Measurements from ENCODE around the gene PLXNA4. TPM values are rescaled to one million over a fixed set of nuclear protein-coding genes. Genes with fewer than 3 reads are reported as not detected.

Gene PLXNA4
- polyA plus RNA-seq, 1 donor from 2014 or later, result not detected

GRCh38 chr7:132498319-132498718, 78.0 kb downstream of the PLXNA4 start:
- H3K4me3 Mint-ChIP-seq, result no peak overlapping the region
- no peaks in the 10 kb centered on the region for H3K36me3 Mint-ChIP-seq
- peaks cover 1% of the 10 kb centered on the region for H3K27me3 Mint-ChIP-seq
- H3K9me3 Mint-ChIP-seq, result peaks cover 0 to 1% (median 0%) of the 10 kb centered on the region in 3 donors
- no peak overlapping the region for H3K27ac Mint-ChIP-seq
- no peaks in the 10 kb centered on the region for H3K4me1 Mint-ChIP-seq

- Mint-ChIP-seq H3K9me3 (peaks cover 0 to 1% (median 0%) of the 10 kb centered on the region in 3 donors), H3K36me3 (no peaks in the 10 kb centered on the region), H3K4me1 (no peaks in the 10 kb centered on the region), H3K27ac (no peak overlapping the region), H3K4me3 (no peak overlapping the region), H3K27me3 (peaks cover 1% of the 10 kb centered on the region)
These were observed 79.2 kb downstream of the PLXNA4 start for GRCh38 chr7:132497098-132497497.

- Mint-ChIP-seq H3K27me3 (peaks cover 1% of the 10 kb centered on the region), H3K27ac (no peak overlapping the region), H3K36me3 (no peaks in the 10 kb centered on the region), H3K4me3 (no peak overlapping the region), H3K9me3 (peaks cover 0 to 1% (median 0%) of the 10 kb centered on the region in 3 donors), H3K4me1 (peaks cover 0 to 2% (median 0%) of the 10 kb centered on the region in 3 donors)
These were observed 80.3 kb downstream of the PLXNA4 start for GRCh38 chr7:132495936-132496335.

GRCh38 chr7:132494474-132494873, 81.8 kb downstream of the PLXNA4 start:
- Mint-ChIP-seq H3K4me1 (peaks cover 0 to 3% (median 0%) of the 10 kb centered on the region in 3 donors), H3K36me3 (no peaks in the 10 kb centered on the region), H3K4me3 (no peak overlapping the region), H3K9me3 (peaks cover 0 to 3% (median 0%) of the 10 kb centered on the region in 3 donors), H3K27ac (no peak overlapping the region), H3K27me3 (no peaks in the 10 kb centered on the region)

DNA sequence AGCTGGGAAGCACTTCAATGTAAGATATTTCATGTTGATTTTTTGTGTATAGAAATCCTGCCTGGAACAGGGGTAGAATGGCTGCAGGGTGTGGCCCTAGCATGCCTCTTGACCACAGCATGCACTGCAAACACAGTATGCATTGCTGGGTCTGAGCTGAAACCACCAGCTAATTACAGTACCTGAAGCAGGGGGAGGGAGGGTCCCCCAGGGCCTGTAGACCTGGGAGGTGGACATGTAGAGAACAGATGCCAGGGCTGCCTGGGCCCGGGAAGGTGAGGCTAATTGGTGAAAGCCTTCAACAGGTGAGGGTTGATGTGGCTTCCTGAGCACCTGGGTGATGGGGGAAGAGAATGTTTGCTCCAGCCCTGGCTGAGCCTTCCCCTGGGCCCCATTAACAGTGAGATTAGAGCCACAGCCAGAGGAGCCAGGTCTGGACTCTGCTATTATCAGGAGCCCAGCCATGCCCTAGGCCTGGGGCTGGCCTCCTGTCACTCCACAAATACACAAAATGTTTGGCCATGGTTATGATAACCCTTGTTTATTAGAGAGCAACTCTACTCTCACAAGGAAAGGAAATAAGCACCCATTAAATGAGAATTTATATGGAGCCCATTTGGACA, 83.3 kb downstream of the PLXNA4 start:
- H3K36me3 Mint-ChIP-seq, result no peaks in the 10 kb centered on the region
- peaks cover 0 to 3% (median 0%) of the 10 kb centered on the region in 3 donors for H3K4me1 Mint-ChIP-seq
- H3K4me3 Mint-ChIP-seq, result no peak overlapping the region
- peaks cover 1% of the 10 kb centered on the region for H3K27me3 Mint-ChIP-seq
- peaks cover 0 to 2% (median 0%) of the 10 kb centered on the region in 3 donors for H3K9me3 Mint-ChIP-seq
- H3K27ac Mint-ChIP-seq, result no peak overlapping the region

DNA sequence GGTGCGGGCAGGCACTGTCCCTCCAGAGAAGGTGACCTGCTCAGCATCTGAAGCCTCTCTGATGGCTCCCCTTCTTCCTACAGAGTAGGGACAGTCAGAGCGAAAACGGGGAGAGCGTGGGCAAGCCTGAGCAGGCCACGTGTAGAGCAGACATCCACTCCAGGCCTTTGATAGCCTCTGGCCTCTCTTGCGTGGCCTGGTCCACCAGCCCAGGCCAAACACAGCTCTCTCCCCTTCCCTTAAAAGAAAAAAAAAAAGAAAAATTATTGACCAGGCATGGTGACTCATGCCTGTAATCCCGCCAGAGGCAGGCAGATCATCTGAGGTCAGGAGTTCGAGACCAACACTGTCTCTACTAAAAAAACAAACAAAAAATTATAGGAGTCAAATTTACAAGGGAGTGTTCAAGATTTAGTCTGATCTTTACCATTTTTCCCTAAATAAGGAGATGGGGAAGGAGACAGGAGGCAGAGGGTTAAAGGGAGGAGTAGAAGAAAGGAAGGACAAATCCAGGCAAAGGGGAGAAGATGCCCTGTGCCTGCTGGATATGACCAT, 84.8 kb downstream of the PLXNA4 start:
- Mint-ChIP-seq H3K4me1 (peaks cover 0 to 3% (median 0%) of the 10 kb centered on the region in 3 donors), H3K27ac (peak overlapping the region in 1 of 3 donors; percentile 53), H3K36me3 (no peaks in the 10 kb centered on the region), H3K4me3 (no peak overlapping the region), H3K27me3 (peaks cover 1% of the 10 kb centered on the region), H3K9me3 (peaks cover 0 to 4% (median 0%) of the 10 kb centered on the region in 3 donors)

- peaks cover 0 to 4% (median 0%) of the 10 kb centered on the region in 3 donors for H3K9me3 Mint-ChIP-seq
- no peak overlapping the region for H3K4me3 Mint-ChIP-seq
- H3K36me3 Mint-ChIP-seq, result no peaks in the 10 kb centered on the region
- peaks cover 1% of the 10 kb centered on the region for H3K27me3 Mint-ChIP-seq
- no peak overlapping the region for H3K27ac Mint-ChIP-seq
- H3K4me1 Mint-ChIP-seq, result peaks cover 0 to 3% (median 0%) of the 10 kb centered on the region in 3 donors
These were observed 85.8 kb downstream of the PLXNA4 start for GRCh38 chr7:132490474-132490873.

- H3K4me3 Mint-ChIP-seq, result no peak overlapping the region
These were observed 86.5 kb downstream of the PLXNA4 start for GRCh38 chr7:132489776-132490237.

DNA sequence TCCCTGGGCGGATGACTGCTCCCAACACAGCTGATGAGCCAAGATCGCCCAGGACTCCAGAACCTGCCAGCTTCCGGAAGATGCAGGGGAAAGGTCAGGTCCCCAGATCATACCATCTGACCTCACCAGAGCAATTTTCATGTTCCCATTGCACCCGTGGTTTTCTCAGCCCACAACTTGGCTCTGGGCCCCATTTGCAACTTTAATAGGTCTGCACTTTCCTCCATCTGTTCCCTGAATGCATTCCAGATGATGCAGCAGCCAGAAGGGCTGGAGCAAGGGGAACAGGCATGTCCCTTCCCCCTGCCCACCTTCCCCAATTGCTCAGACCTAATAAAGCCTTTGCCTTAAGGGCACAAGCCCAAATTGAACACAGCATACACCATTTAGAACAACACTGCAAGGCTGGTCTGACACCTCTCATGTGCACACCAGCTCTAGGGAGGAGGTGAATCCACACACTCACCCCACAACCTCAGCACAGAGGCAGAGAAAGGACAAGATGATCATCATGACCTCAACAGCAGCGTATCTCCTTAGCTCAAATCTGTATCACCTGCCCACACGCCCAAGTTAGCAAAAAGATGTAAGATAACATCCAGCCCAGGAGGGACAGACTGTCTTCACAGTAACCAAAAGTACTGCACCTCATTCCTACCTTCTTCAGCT, 87.5 kb downstream of the PLXNA4 start:
- Mint-ChIP-seq H3K36me3 (no peaks in the 10 kb centered on the region), H3K27ac (no peak overlapping the region), H3K27me3 (peaks cover 1% of the 10 kb centered on the region), H3K4me1 (peaks cover 0 to 3% (median 0%) of the 10 kb centered on the region in 3 donors), H3K4me3 (no peak overlapping the region), H3K9me3 (peaks cover 0 to 4% (median 0%) of the 10 kb centered on the region in 3 donors)

More at GRCh38 chr7:132489776-132490237, 86.5 kb downstream of the PLXNA4 start:
- H3K36me3 Mint-ChIP-seq, result no peaks in the 10 kb centered on the region
- peaks cover 0 to 4% (median 0%) of the 10 kb centered on the region in 3 donors for H3K9me3 Mint-ChIP-seq
- H3K27ac Mint-ChIP-seq, result no peak overlapping the region
- H3K4me1 Mint-ChIP-seq, result peaks cover 0 to 3% (median 0%) of the 10 kb centered on the region in 3 donors
- H3K27me3 Mint-ChIP-seq, result peaks cover 1% of the 10 kb centered on the region

GRCh38 chr7:132486274-132486610, 90.0 kb downstream of the PLXNA4 start:
- Mint-ChIP-seq H3K27me3 (peaks cover 1% of the 10 kb centered on the region), H3K27ac (peak overlapping the region in 1 of 3 donors; percentile 79), H3K4me1 (peaks cover 0 to 2% (median 0%) of the 10 kb centered on the region in 3 donors), H3K9me3 (peaks cover 0 to 4% (median 0%) of the 10 kb centered on the region in 3 donors), H3K36me3 (no peaks in the 10 kb centered on the region), H3K4me3 (no peak overlapping the region)

DNA sequence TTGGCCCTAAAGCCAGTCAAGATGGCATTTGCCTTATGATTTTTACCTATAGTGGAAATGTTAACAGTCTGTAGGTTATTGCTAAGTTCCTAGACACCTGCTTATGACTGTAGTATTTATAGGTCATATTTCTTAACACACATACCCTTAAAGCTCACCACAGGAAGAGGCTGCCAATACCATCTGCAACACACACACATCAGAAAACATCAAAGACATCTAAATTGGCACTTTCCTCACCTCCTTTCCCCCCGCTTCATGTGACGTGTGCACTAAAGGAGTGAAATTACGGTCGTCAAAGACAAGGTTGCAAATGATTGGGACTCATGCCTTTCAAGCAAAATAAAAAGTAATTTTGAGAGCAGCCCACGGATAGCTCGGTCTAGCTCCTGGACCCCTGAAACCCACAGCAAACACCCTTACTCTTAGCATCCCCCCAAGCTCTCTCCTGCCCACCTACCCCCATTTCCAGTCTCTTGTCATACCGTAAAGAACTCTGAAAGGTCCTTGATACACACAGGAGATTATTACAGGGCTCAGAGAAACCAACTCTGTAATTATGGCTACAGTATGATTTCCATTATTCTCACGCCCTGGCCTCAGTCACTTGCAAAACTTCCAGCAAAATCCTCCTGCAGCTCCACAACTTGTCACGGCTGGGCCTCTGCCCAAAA, 90.5 kb downstream of the PLXNA4 start:
- H3K36me3 Mint-ChIP-seq, result no peaks in the 10 kb centered on the region
- peaks cover 0 to 2% (median 0%) of the 10 kb centered on the region in 3 donors for H3K4me1 Mint-ChIP-seq
- H3K27ac Mint-ChIP-seq, result peak overlapping the region in 1 of 3 donors; percentile 79
- H3K9me3 Mint-ChIP-seq, result peaks cover 0 to 4% (median 0%) of the 10 kb centered on the region in 3 donors
- peaks cover 1% of the 10 kb centered on the region for H3K27me3 Mint-ChIP-seq
- no peak overlapping the region for H3K4me3 Mint-ChIP-seq

DNA sequence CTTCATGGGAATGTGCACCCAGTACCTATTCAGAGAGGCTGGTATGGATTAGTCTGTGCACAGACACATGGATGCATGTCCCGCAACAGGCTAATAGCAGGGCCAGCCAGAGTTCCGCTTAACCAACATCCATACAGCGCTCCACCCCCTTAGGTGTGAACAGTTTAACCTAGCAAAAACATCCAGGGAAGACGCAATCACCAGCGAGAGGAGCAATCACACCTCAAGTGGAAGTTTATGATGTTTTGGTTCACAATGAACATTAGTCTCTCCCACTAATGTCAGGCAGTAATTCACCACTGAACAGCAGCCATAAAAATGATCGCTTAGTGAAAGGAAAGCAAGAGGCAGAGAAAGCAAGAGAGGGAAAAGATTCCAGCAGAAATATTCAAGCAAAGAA, 91.1 kb downstream of the PLXNA4 start:
- Mint-ChIP-seq H3K36me3 (no peaks in the 10 kb centered on the region), H3K27me3 (peaks cover 1% of the 10 kb centered on the region), H3K9me3 (peaks cover 0 to 4% (median 0%) of the 10 kb centered on the region in 3 donors), H3K4me1 (peaks cover 0 to 2% (median 0%) of the 10 kb centered on the region in 3 donors), H3K27ac (no peak overlapping the region), H3K4me3 (no peak overlapping the region)

DNA sequence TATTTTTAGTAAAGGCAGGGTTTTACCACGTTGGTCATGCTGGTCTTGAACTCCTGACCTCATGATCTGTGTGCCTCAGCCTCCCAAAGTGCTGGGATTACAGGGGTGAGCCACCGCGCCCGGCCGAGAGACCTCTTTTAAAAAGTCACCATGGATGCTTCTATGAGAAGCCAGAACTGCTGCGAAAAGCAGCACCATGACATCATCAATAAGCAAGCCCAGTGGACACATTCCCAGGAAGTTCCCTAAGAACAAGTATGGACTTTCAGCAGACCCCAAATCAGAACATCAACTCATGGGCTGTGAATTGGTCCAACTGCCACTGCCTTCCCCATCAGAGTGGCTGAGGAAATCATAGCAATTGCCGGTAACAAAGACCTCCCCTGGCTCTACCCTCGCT, 93.4 kb downstream of the PLXNA4 start:
- H3K36me3 Mint-ChIP-seq, result no peaks in the 10 kb centered on the region
- H3K4me1 Mint-ChIP-seq, result no peaks in the 10 kb centered on the region
- no peak overlapping the region for H3K27ac Mint-ChIP-seq
- H3K4me3 Mint-ChIP-seq, result no peak overlapping the region
- no peaks in the 10 kb centered on the region for H3K27me3 Mint-ChIP-seq
- H3K9me3 Mint-ChIP-seq, result peaks cover 0 to 2% (median 0%) of the 10 kb centered on the region in 3 donors

- Mint-ChIP-seq H3K36me3 (no peaks in the 10 kb centered on the region), H3K9me3 (no peaks in the 10 kb centered on the region), H3K4me3 (no peak overlapping the region), H3K27ac (no peak overlapping the region), H3K4me1 (no peaks in the 10 kb centered on the region), H3K27me3 (peaks cover 4% of the 10 kb centered on the region)
These were observed 95.7 kb downstream of the PLXNA4 start for GRCh38 chr7:132480534-132480933.

DNA sequence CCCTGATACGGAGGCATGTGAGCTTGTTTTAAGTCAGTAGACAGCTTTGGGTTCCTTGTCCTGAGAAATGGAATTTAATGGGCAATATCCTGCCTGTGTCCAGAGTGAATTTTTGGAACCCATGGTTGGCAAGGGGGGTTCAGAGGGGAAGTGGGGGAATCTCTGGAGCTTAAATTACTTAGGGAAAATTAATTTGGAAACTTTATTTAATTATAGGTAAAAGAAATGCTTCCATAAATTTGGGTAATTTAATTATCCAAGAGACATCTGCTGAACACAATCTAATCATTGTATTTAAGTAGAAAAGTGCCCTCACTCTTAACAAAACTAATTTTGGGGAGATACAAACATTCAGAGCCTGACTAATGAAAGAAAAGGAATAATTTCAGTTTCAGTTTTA, 99.7 kb downstream of the PLXNA4 start:
- Mint-ChIP-seq H3K27ac (no peak overlapping the region), H3K4me1 (no peaks in the 10 kb centered on the region), H3K27me3 (peaks cover 12% of the 10 kb centered on the region), H3K9me3 (no peaks in the 10 kb centered on the region), H3K4me3 (no peak overlapping the region), H3K36me3 (no peaks in the 10 kb centered on the region)

Data from IgD-negative memory B cell (primary cell).